BLaER1 (cell line): ENCODE data around the gene CPA4.

Source experiments
- H3K27ac ChIP-seq: shearing (Covaris generic); formaldehyde crosslinking; 2 replicates; pipeline ENCODE4 v1.8.1; 2022
- H3K27me3 ChIP-seq: shearing (Covaris generic); formaldehyde crosslinking; 2 replicates; pipeline ENCODE4 v1.8.1; 2022
- H3K36me3 ChIP-seq: shearing (Covaris generic); formaldehyde crosslinking; 2 replicates; pipeline ENCODE4 v1.8.1; 2022
- H3K4me1 ChIP-seq: shearing (Covaris generic); formaldehyde crosslinking; 2 replicates; pipeline ENCODE4 v1.8.1; 2022
- H3K4me2 ChIP-seq: shearing (Covaris generic); formaldehyde crosslinking; 2 replicates; pipeline ENCODE4 v1.8.1; 2022
- H3K4me3 ChIP-seq: shearing (Covaris generic); formaldehyde crosslinking; 2 replicates; pipeline ENCODE4 v1.8.1; 2022
- H3K9ac ChIP-seq: shearing (Covaris generic); formaldehyde crosslinking; 2 replicates; pipeline ENCODE4 v1.8.1; 2022
- H3K9me3 ChIP-seq: shearing (Covaris generic); formaldehyde crosslinking; 2 replicates; pipeline ENCODE4 v1.8.1; 2022
- H4K20me1 ChIP-seq: shearing (Covaris generic); formaldehyde crosslinking; 2 replicates; pipeline ENCODE4 v1.8.1; 2022
- Cebpa-rat ChIP-seq: shearing (Covaris generic); IDR thresholded peaks from 2 replicates; pipeline ENCODE4 v1.8.1; 2022

The CPA4 gene

DNA sequence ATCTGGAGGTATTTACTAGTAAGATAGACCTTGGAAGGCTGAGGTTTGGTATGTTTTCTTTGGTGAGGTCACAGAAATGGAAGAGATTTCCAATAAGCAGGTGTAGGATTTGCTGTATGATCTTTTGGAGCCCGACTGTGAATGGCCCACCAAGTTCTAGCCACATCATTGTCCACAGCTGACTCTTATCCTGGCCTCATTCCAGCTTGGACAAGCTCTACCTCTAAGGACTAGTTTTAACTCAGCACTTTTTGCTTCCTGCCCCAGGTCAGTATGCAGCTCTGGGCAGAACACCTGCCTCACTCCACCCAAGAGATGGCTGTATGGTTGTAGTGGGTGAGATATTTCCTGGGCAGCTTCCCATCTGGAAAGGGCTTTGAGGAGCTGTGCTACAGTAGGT is 6.1 kb upstream of the CPA4 start:
- no peak for TF ChIP-seq Cebpa-rat

GRCh38 chr7:130288168-130288567 is 4.8 kb upstream of the CPA4 start:
- Histone ChIP-seq H3K4me3 (no peak overlapping the region), H3K9ac (no peak overlapping the region), H3K27me3 (no peaks in the 10 kb centered on the region), H3K4me1 (no peaks in the 10 kb centered on the region), H3K36me3 (no peaks in the 10 kb centered on the region), H4K20me1 (no peaks in the 10 kb centered on the region), H3K4me2 (no peak overlapping the region), H3K27ac (no peak overlapping the region), H3K9me3 (no peaks in the 10 kb centered on the region)
- no peak for TF ChIP-seq Cebpa-rat

More for the DNA sequence above, 6.1 kb upstream of the CPA4 start:
- H3K4me3 ChIP-seq = no peak overlapping the region
- H3K9ac ChIP-seq = no peak overlapping the region
- no peaks in the 10 kb centered on the region for H4K20me1 ChIP-seq
- H3K9me3 ChIP-seq = no peaks in the 10 kb centered on the region
- H3K27me3 ChIP-seq = no peaks in the 10 kb centered on the region
- no peaks in the 10 kb centered on the region for H3K4me1 ChIP-seq
- H3K27ac ChIP-seq = no peak overlapping the region
- H3K36me3 ChIP-seq = no peaks in the 10 kb centered on the region
- no peak overlapping the region for H3K4me2 ChIP-seq

DNA sequence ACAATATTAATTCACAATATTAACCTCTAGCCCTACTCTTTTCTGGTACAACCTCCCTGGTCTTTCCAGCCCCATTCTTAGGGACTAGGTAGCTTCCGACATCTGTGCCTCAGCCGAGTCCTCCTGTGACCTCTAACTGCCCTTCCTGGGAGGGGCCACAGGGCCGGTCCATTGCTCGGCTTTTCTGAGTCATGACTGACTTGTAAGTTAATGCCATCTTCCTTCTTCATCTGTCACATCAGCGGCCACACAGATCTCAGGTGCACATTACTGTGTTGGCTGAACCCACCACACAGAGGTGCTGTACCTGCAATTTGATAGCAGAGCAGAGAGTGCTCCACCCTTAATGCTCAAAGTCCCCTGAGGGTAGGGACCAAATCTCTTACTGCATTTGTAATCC is 4.1 kb upstream of the CPA4 start:
- Histone ChIP-seq H3K4me2 (no peak overlapping the region), H3K9me3 (no peaks in the 10 kb centered on the region), H3K4me1 (no peaks in the 10 kb centered on the region), H4K20me1 (no peaks in the 10 kb centered on the region), H3K4me3 (no peak overlapping the region), H3K27ac (no peak overlapping the region), H3K36me3 (no peaks in the 10 kb centered on the region), H3K27me3 (no peaks in the 10 kb centered on the region), H3K9ac (no peak overlapping the region)
- TF ChIP-seq Cebpa-rat = no peak

DNA sequence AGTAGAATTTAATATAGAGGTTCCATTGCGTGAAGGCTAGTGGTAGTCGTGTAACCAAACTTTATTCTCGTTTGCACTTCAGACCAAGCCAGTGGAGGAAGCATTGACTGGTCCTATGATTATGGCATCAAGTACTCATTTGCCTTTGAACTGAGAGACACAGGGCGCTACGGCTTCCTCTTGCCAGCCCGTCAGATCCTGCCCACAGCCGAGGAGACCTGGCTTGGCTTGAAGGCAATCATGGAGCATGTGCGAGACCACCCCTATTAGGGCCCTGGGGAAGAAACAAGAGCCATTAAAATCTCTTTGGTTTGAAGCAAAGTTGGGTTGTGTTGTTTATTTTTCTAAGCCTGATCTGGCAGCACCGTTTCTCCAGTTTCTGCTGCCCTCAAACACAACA is 3.5 kb upstream of the CPA4 start:
- TF ChIP-seq Cebpa-rat = no peak
- Histone ChIP-seq H3K4me3 (no peak overlapping the region), H3K27ac (no peak overlapping the region), H3K4me2 (no peak overlapping the region), H3K9ac (no peak overlapping the region), H3K36me3 (no peaks in the 10 kb centered on the region), H3K27me3 (no peaks in the 10 kb centered on the region), H3K9me3 (no peaks in the 10 kb centered on the region), H3K4me1 (no peaks in the 10 kb centered on the region), H4K20me1 (no peaks in the 10 kb centered on the region)

DNA sequence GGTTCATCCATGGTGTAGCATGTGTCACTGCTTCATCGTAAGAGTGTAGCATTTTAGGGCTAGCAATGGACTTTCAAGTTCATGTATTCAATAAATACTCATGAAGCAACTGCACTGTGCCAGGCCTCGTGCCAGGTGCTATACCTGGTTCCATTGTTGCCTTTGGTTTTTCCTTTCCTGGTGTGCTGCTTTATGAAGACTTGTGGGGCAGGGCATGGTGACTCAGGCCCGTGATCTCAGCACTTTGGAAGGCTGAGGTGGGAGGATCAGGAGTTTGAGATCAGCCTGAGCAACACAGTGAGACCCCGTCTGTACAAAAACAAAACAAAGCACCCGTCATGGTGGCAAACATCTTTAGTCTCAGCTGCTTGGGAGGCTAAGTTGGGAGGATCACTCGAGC is 2.2 kb upstream of the CPA4 start:
- no peak overlapping the region for H3K4me2 ChIP-seq
- H3K36me3 ChIP-seq = no peaks in the 10 kb centered on the region
- no peak for TF ChIP-seq Cebpa-rat
- H3K27me3 ChIP-seq = no peaks in the 10 kb centered on the region
- H3K9me3 ChIP-seq = no peaks in the 10 kb centered on the region
- no peaks in the 10 kb centered on the region for H4K20me1 ChIP-seq
- H3K4me3 ChIP-seq = no peak overlapping the region
- no peak overlapping the region for H3K27ac ChIP-seq
- no peak overlapping the region for H3K9ac ChIP-seq
- H3K4me1 ChIP-seq = no peaks in the 10 kb centered on the region

DNA sequence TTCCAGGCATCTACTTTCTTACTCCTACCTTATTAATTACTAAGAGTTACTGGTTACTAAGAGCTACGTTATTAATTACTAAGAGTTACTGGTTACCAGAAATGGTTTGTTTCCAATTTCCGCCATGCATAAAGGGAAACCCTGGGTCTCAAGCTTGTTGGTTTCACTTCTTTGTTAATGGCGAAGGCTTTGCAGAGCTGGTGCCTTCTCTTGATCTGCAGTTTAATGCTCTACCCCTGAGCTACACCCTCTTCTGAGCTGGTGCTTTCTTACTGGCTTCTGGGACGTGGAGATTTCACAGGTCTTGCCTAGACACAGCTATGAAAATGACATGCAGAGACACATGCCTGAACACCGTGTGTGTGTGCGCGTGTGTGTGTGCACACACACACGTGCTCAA is 560 bp downstream of the CPA4 start:
- Histone ChIP-seq H3K4me3 (no peak overlapping the region), H3K27me3 (no peaks in the 10 kb centered on the region), H4K20me1 (no peaks in the 10 kb centered on the region), H3K4me2 (no peak overlapping the region), H3K27ac (no peak overlapping the region), H3K4me1 (no peaks in the 10 kb centered on the region), H3K36me3 (no peaks in the 10 kb centered on the region), H3K9ac (no peak overlapping the region), H3K9me3 (no peaks in the 10 kb centered on the region)
- TF ChIP-seq Cebpa-rat = no peak

GRCh38 chr7:130294314-130294713 is 1.4 kb downstream of the CPA4 start:
- Histone ChIP-seq H3K4me1 (no peaks in the 10 kb centered on the region), H3K27me3 (no peaks in the 10 kb centered on the region), H3K4me2 (no peak overlapping the region), H3K4me3 (no peak overlapping the region), H3K9me3 (no peaks in the 10 kb centered on the region), H3K27ac (no peak overlapping the region), H4K20me1 (no peaks in the 10 kb centered on the region), H3K9ac (no peak overlapping the region), H3K36me3 (no peaks in the 10 kb centered on the region)
- TF ChIP-seq Cebpa-rat = peak; percentile 54

DNA sequence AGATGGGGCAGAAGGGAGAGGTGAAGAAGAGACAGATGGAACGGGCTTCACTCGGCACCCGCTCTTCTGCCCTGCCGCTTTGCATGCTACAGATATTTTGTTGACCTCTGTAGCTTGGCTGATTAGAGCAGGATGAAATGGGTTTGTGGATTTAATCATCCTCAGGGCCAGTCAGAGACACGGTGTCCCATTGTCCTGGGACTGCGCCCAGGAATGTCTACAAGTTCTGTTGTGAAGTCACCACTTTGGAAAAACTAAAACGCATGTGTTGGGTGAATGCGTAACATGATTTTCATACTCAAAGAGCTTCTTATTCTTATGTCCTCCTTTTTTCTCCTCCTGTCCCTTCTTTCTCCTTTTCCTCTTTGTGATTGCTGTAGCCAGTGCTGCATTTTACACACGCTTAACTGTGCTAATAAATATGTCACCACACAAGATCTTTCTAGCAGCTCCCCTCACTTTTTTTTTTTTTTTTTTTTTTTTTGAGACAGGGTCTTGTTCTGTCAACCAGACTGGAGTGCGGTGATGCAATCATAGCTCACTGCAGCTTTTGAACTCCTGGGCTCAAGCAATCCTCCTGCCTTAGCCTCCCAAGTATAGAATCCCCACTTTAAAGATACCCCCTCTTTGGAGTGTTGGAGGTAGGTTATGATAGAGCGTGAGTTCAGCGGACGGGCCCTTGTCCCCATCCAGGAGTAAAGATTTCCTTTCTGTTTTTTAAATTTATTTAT is 3.4 kb downstream of the CPA4 start:
- TF ChIP-seq Cebpa-rat = no peak
- no peak overlapping the region for H3K4me2 ChIP-seq
- no peaks in the 10 kb centered on the region for H3K9me3 ChIP-seq
- no peak overlapping the region for H3K9ac ChIP-seq
- H4K20me1 ChIP-seq = no peaks in the 10 kb centered on the region
- no peaks in the 10 kb centered on the region for H3K27me3 ChIP-seq
- no peak overlapping the region for H3K27ac ChIP-seq
- H3K4me1 ChIP-seq = no peaks in the 10 kb centered on the region
- H3K4me3 ChIP-seq = no peak overlapping the region
- H3K36me3 ChIP-seq = no peaks in the 10 kb centered on the region

GRCh38 chr7:130297628-130298543 is 4.9 kb downstream of the CPA4 start:
- no peaks in the 10 kb centered on the region for H3K4me1 ChIP-seq
- H3K4me3 ChIP-seq = no peak overlapping the region
- H4K20me1 ChIP-seq = no peaks in the 10 kb centered on the region
- no peak overlapping the region for H3K4me2 ChIP-seq
- no peaks in the 10 kb centered on the region for H3K9me3 ChIP-seq
- no peaks in the 10 kb centered on the region for H3K27me3 ChIP-seq
- H3K9ac ChIP-seq = no peak overlapping the region
- H3K27ac ChIP-seq = no peak overlapping the region
- TF ChIP-seq Cebpa-rat = no peak
- no peaks in the 10 kb centered on the region for H3K36me3 ChIP-seq
